ENCODE measurements around the gene NHP2.
"Not testable (repeated sequence)": the region's sequence is repeated elsewhere in the genome, so short reads cannot be mapped to it uniquely, and the experiment has no call there.

Gene NHP2

DNA sequence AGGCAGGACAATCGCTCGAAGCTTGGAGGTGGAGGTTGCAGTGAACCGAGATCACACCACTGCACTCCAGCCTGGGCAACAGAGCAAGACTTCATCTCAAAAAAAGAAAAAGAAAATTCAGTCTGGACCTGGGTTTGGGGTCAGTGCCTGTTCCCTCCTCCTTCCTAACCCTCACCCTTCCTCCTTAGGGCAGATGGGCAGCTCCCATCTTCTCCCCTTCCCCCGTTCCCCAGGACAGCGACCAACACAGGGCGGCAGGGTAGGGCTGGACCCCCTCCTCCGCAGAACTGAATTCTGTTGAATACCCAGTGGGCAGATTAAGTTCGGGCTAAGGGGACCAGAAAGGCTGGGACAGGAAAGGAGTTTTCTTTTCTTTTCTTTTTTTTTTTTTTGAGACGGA lies 24.4 kb downstream of the NHP2 start:
- no peak for DNase-seq

- DNase-seq, result not testable (repeated sequence)
Measured at GRCh38 chr5:178127300-178128009, 26.2 kb downstream of the NHP2 start.

GRCh38 chr5:178126556-178126955 lies 27.1 kb downstream of the NHP2 start:
- DNase-seq, result no peak

DNA sequence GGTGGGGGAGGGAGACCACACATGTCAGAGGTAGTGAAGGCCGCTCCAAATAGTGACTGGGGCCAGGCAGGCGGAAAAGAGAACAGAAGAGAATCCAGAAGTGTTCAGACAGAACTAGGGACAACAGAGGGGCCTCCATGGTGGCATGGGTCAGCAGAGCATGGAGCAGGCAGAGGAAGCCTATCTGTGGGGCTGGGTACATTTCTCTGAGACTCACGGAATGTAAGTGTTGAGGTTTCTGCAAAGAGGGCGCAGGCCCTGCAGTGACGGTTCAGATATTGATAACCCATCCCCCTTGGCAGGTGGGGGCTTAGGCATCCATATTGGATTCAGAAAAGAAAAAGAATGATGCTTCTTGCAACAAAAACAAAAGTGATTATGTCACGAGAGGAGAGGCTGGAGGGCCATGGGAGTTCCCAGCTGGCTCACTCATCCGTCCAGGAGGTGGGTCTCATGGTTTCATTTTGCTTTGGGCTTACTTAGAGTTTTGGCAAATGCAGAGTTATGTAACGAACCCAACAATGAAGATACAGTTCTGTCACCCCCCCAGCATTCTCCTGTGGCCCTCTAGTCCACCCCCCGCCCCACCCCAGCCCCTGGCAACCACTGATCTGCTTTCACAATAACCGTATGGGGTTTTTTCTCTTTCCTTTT lies 28.3 kb downstream of the NHP2 start:
- no peak for DNase-seq

DNA sequence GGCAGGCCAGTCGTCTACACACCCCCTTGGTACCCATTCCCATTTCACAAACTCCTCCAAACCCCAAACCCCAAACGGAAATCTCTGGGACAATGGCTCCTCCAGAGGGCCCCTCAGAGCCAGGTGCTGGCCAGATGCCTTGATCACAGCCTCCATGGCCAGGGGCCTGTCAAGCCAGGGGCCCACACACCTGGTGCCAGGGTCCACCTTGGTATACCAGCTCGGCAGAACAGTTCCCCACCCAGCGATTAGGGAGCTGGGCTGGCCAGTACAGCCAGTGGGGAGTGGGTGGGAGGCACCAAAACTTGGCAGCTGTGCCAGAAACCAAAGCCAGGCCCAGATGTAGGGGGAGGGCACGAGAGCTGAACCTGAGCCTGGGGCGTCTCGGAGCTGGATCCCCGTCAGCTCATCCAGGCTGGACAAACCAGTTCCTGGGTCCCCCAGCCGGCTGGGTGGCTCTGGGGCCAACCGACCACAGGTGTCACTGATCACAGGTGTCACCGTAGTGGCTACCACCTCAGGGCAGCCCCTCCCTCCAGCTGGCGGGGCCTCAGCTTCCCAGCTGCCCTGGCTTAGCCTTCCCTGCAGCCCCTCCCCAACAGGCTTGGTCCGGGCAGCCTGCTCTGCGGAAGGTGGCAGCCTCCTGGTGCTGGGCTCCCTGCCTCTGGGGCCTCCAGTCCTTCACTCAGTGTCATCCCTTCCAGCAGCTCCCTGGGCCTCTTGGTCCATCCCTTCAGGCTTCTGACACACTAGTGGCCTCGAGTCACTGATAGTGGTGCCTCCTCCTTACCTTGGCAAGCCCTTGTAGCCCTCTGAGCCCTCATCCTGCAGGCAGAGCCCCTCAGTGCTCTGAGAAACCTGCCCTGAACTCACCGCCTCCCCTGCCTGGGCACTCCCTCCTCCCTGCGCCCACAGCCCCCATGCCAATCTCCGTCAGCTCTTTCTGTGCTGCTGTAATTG lies 29.4 kb downstream of the NHP2 start:
- DNase-seq, result no peak

DNA sequence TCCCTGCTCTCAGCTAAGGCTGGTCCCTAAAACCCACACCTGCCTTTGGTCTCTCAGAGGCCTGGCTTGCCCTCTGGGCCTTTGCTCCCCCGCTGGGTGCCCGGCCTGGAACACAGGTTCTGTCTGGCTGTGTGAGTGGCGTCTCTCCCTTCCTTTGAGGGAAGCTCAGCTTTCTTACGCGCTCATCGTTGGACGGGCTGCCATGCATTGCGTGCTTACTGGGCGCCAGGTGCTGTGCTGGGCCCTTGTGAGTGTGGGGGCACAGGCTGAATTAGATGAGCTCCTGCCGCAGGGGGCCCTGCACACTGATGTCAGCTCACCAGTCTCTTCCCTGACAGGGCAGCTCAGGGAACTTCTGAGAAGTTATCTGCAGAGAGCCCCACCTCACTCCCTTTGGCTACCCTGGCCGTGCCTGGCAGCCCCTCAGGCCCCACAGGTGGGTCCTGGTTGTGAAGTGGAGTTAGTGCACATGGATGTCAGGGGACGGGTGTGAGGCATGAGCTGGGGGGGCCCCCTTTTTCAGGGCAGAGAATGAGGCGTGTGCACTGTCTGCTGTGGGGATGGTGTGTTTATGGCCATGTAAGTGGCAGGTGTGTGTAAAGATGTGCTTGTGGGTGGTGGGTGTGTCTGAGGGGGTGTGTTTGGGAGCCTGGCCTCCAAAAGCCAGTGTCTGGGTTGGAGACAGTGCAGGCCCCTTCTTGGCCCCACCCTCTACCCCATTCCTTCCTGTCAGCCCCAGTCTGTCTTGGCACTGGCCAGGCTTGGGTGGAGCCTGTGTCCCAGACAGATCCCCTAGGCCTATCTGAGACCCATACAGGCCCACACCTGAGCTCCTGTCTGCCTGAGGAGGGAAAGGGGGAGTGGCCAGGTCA lies 30.4 kb downstream of the NHP2 start:
- DNase-seq, result no peak

GRCh38 chr5:178122346-178122745 lies 31.3 kb downstream of the NHP2 start:
- no peak for DNase-seq

DNA sequence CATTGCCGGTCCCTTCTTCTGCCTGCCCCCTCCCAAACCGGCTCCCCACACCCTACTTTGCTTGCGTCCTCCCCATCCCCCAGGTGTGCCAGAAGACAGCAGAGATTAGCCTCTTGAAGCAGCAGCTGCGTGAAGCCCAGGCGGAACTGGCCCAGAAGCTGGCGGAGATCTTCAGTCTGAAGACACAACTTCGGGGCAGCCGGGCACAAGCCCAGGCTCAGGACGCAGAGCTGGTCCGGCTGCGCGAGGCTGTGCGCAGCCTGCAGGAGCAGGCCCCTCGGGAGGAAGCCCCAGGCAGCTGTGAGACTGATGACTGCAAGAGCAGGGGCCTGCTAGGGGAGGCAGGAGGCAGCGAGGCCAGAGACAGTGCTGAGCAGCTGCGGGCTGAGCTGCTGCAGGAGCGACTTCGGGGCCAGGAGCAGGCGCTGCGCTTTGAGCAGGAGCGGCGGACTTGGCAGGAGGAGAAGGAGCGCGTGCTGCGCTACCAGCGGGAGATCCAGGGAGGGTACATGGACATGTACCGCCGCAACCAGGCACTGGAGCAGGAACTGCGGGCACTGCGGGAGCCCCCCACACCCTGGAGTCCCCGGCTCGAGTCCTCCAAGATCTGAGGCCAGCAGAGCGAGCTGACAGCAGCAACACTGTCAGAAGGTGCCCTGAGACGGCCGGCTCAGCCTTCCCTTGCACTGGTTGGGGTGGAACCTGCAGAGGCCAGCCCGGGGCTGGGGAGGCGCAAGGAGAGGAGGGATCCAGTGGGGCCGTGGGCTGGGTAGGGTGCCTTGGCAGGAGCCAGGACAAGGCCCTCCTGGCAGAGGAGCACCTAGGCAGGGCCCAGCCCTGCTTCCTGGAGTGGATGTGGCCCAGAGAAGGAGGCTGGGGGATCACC lies 32.1 kb downstream of the NHP2 start:
- DNase-seq, result no peak

- DNase-seq, result peak; percentile 90
Measured at GRCh38 chr5:178120607-178121357, 32.9 kb downstream of the NHP2 start.

- no peak for DNase-seq
Measured at GRCh38 chr5:178119915-178120606, 33.6 kb downstream of the NHP2 start.

DNA sequence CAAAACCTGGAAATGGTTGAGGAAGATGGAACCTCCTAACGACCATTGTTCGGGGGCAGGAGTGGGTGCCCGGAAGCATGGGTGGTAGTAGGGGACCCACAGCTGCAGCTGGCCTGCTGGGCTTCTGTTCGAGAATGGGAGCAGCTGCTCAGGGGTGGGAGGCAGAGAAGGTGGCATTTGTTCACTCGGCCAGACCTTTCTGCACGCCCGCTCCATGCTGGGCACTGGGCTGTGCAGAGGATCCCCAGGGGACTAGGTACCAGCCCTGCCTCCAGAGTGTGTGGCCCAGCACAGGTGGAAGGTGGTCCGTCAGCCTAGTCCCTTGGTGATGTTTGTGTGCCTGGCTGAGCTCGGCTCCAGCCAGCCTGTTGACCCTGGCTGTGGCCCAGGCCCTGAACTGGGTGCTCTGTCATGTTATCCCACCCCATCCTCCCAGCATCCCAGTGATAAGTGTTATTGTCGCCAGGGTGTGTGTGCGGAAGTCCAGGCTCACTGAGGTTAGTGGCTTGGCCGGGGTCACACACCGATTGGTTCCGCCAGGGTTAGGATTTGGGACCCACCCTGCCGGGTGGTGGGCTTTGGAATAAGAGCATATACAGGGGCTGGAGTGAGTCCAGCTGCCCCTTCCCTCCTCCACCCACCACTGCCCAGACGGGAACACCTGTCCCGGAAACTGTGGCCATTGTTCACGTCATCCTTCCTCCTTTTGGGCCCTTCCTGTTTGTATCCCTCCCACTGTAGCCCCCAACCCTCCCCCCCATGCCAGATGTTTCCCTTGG lies 35.6 kb downstream of the NHP2 start:
- no peak for DNase-seq

DNA sequence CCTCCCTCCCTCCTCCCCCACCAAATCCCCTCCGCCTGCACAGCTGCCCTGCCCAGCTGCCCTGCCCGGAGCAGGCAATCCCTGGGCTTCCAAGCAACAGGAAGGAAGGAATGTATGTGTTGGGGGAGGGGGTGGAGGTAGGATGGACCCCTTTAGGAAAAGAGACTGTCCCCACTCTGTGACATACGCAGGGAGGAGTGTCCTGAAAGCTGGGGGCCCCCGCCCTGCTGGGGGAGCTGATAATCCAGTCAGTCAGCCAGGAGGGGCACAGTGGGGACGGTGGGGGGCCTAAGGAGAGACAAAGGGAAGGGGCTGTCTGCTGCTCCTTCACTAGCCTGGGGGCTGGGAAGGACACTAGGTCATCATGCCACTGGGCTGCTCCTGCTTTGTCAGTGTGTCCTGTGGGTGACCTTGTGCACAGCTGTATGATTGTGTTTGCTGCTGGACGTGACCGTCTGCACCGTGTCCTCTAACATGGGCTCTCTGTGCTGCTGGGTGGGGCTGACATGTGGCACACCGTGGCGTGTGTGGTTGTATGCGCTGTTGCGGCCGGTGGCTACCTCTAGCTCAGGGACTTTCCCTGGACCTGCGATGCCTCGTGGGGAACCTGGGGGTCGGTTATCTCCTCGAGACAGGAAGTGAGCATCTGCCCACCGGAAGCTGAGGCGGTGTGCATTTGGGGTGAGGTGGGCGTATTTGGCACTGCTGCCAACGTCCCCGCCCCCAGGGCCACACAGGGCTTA lies 37.4 kb downstream of the NHP2 start:
- peak; percentile 70 for DNase-seq

GRCh38 chr5:178115814-178116142 lies 37.9 kb downstream of the NHP2 start:
- DNase-seq, result no peak

- no peak for DNase-seq
Measured at GRCh38 chr5:178115136-178115813, 38.4 kb downstream of the NHP2 start.

DNA sequence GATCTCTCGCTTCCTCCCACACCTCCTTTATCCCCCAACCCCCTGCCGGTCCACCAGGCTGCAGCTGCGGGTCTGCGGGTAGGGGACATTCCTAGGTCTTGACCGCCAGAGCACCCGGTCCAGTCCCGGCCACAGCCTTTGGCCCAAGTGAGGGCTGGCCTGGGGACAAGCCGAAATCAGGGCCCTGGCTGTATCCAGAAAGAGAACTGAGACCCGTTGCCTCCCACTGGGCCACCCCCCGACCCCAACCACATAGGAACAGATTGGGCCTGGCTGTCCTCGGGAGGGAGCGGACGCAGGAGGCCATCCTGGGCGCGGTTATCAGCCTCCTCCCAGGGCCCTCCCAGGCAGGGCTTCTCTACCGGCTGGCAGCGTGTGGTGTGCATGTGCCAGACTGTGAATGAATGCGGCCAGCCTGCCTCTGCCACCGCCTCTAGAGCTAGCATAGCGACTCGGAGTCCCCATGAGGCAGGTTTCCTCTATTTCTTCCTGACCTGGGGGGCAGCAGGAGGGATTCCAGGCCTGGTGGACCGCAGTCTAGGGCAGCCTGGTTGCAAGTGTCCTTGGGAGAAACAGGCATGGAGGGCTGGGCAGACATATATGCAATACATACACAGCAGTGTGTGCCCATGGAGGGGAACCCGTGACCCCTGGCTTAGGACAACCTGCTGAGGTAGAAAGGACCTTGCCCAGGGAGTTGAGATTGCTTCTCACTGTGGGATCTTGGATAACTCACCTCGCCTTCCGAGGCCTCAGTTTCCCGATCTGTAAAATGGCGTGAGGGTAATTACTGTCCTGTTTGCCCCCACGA lies 39.2 kb downstream of the NHP2 start:
- DNase-seq, result peak; percentile 45

DNA sequence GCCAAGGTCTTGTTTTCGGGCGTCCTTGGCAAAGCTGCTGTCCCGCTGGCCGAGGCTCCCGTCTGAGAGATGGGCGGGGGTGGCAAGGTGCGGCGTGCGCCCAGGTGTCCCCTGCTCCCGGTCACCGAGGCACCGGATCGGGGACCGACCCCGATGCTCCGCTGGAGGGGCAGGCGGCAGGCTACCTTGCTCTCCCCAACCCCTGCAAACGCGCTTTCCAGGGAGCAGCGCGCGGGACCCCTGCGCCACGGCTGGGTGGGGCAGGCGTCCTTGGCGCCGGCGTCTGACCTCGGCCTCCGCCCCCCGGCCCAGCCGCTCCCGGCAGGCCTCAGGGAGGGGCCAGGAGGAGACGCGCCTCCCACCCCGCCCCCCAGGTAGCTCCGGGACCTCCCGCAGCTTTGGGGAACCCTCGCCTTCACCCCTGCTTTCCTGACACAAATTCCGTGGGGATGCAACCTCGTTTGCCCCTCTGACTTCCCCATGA lies 39.8 kb downstream of the NHP2 start:
- peak; percentile 18 for DNase-seq

Data from activated CD4-positive, alpha-beta T cell treated with anti-CD3 and anti-CD28 coated beads, Interleukin-10, Interleukin-2, amounts not matched to agents 100 ng/mL and 50 ng/mL, durations not matched to agents 16 hours and 8 hours (primary cell).